DOHH2 (cell line): ENCODE measurements around the gene KRTAP5-3.
"Not testable (repeated sequence)": the region's sequence is repeated elsewhere in the genome, so short reads cannot be mapped to it uniquely, and the experiment has no call there.

Experiments used
- H3F3A ChIP-seq: fragments of 200-600 bp; sonication (generic), shearing (Covaris generic); 2 replicates; pipeline ENCODE4 v1.6.0; 2016; ENCODE audit warnings: antibody characterized with exemption, mild to moderate bottlenecking; ENCODE audit not compliant: control insufficient read depth, insufficient read depth
- H3K27ac ChIP-seq: fragments of 200-600 bp; sonication (generic); 2 replicates; pipeline ENCODE4 v1.5.1; 2014; ENCODE audit warnings: low read depth, mild to moderate bottlenecking, low read length, moderate library complexity
- H3K27me3 ChIP-seq: fragments of 200-600 bp; sonication (generic); 2 replicates; pipeline ENCODE4 v1.6.1; 2014; ENCODE audit warnings: mild to moderate bottlenecking, low read length, mixed read lengths; ENCODE audit not compliant: control insufficient read depth
- H3K36me3 ChIP-seq: fragments of 200-600 bp; sonication (generic); 2 replicates; pipeline ENCODE4 v1.6.1; 2014; ENCODE audit warnings: mild to moderate bottlenecking, low read length, moderate library complexity, mixed read lengths; ENCODE audit not compliant: control insufficient read depth
- H3K4me1 ChIP-seq: fragments of 200-600 bp; sonication (generic); 2 replicates; pipeline ENCODE4 v1.6.1; 2014; ENCODE audit warnings: mild to moderate bottlenecking, low read length, mixed read lengths; ENCODE audit not compliant: control insufficient read depth
- H3K4me2 ChIP-seq: fragments of 200-600 bp; sonication (generic); 2 replicates; pipeline ENCODE4 v1.6.0; 2014; ENCODE audit warnings: mild to moderate bottlenecking, low read length, moderate library complexity
- H3K4me3 ChIP-seq: fragments of 200-600 bp; sonication (generic); 2 replicates; pipeline ENCODE4 v1.5.1; 2014; ENCODE audit warnings: mild to moderate bottlenecking, low read length, mixed read lengths
- H3K79me2 ChIP-seq: fragments of 200-600 bp; sonication (generic); 2 replicates; pipeline ENCODE4 v1.6.1; 2014; ENCODE audit warnings: mild to moderate bottlenecking, low read length, mixed read lengths; ENCODE audit not compliant: control insufficient read depth
- H3K9me2 ChIP-seq: fragments of 200-600 bp; sonication (generic); replicated peaks from 2 replicates; pipeline ENCODE4 v1.6.1; 2014; ENCODE audit warnings: mild to moderate bottlenecking, low read length, mixed read lengths; ENCODE audit not compliant: control insufficient read depth
- H3K9me3 ChIP-seq: fragments of 200-600 bp; sonication (generic); 2 replicates; pipeline ENCODE4 v1.6.1; 2014; ENCODE audit warnings: antibody characterized with exemption, low read length, mixed read lengths; ENCODE audit not compliant: control insufficient read depth, insufficient read depth
- H4K20me1 ChIP-seq: fragments of 200-600 bp; sonication (generic); 2 replicates; pipeline ENCODE4 v1.6.0; 2014; ENCODE audit warnings: low read depth, mild to moderate bottlenecking, antibody characterized with exemption, low read length, moderate library complexity; ENCODE audit not compliant: control insufficient read depth, insufficient read depth
- EZH2phosphoT487 ChIP-seq: fragments of 200-600 bp; sonication (generic); IDR thresholded peaks from 2 replicates; pipeline ENCODE4 v1.6.1; 2017; ENCODE audit warnings: borderline replicate concordance, mild to moderate bottlenecking, antibody characterized with exemption, low read length, moderate library complexity, mixed read lengths
- TF ChIP-seq, protein P1 (sequence below): fragments of 200-600 bp; sonication (generic); IDR thresholded peaks from one replicate; pipeline ENCODE4 v1.5.1; 2014; ENCODE audit warnings: antibody characterized with exemption, mild to moderate bottlenecking, low read depth, low read length; ENCODE audit not compliant: poor library complexity, severe bottlenecking

Gene KRTAP5-3

DNA sequence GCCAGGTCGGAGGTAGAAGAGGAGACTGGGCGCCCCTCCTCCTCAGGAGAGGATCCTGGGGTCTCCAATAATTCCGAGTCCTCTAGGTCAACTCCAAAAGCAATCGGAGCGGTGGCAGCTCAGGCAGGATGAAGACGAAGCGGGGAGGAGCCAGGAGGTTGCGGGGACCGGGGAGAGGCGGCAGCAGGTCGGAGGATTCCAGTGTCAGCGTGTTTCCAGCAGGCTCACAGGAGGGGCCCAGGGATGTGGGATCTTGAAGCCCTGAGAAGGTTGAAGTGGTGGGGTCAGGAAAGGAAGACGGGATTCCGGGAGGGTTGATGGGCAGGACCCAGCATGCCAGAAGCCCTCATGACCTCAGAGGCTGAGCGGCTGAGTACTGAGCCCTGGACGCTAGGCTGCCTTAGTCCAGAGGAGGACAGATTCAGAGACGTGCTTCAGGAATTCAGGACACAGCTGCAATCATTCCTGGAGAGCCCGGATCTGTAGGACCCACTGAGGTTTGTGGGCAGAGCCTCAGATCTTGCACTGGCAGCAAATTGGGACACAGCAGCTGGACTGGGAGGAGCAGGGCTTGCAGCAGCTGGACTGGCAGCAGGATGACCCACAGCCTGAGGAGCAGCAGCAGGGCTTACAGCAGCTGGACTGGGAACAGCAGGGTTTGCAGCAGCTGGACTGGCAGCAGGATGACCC is 962 bp downstream of the KRTAP5-3 start:
- not testable (repeated sequence) for H3K4me3 ChIP-seq, H3K9me3 ChIP-seq, H3K27ac ChIP-seq, H3F3A ChIP-seq, H3K4me2 ChIP-seq, H3K27me3 ChIP-seq, H3K9me2 ChIP-seq, H3K79me2 ChIP-seq, H3K36me3 ChIP-seq, H4K20me1 ChIP-seq, H3K4me1 ChIP-seq

DNA sequence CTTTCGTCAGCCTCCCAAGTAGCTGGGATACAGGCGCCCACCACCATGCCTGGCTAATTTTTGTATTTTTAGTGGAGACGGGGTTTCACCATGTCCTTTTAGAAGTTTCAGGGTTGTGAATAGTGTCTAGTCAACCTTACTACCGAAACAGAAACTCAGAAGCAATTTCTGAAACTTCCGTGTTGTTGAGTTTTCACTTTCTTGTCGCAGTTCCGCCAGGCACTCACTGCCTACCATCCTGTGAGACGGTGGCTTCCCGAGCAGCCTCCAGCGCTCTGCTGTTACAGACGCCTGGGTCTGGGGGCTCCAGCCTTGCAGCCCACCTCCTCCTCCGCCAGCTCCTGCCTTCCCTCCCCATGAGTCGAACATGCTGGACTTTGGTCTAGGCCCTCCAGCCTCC is 2.3 kb downstream of the KRTAP5-3 start:
- H3K79me2 ChIP-seq, H3K27ac ChIP-seq, H3K9me2 ChIP-seq, H3K27me3 ChIP-seq, H3K4me2 ChIP-seq, H3K4me1 ChIP-seq, H3F3A ChIP-seq, H3K9me3 ChIP-seq, H3K4me3 ChIP-seq, H4K20me1 ChIP-seq, H3K36me3 ChIP-seq: not testable (repeated sequence)

DNA sequence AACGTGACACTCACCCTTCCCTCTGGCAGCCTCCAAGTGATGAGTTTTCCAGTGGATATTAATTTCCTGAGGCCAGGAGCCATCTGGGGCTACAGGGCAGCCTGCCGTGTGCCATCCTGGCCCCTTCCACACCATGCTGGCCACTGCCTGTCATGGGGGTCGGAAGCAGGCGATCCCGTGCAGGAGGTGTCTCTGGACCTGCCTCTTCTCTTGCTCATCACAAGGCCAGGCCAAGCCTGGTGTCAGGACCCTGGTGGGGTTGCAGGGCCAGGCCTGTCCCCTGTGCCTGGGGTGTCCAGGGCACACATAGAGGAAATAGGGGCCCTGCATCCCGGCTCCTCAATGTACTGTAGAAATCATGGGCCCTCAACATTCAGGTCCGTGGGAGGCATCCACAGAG is 3.6 kb downstream of the KRTAP5-3 start:
- Histone ChIP-seq H3K4me1 (no peaks in the 10 kb centered on the region), H3K27ac (no peak overlapping the region), H3F3A (no peaks in the 10 kb centered on the region), H3K27me3 (peaks cover 14% of the 10 kb centered on the region), H3K36me3 (no peaks in the 10 kb centered on the region), H3K79me2 (no peaks in the 10 kb centered on the region), H3K4me2 (no peak overlapping the region), H3K4me3 (no peak overlapping the region), H3K9me3 (no peaks in the 10 kb centered on the region), H4K20me1 (no peaks in the 10 kb centered on the region), H3K9me2 (no peaks in the 10 kb centered on the region)
- TF ChIP-seq, protein P1, sequence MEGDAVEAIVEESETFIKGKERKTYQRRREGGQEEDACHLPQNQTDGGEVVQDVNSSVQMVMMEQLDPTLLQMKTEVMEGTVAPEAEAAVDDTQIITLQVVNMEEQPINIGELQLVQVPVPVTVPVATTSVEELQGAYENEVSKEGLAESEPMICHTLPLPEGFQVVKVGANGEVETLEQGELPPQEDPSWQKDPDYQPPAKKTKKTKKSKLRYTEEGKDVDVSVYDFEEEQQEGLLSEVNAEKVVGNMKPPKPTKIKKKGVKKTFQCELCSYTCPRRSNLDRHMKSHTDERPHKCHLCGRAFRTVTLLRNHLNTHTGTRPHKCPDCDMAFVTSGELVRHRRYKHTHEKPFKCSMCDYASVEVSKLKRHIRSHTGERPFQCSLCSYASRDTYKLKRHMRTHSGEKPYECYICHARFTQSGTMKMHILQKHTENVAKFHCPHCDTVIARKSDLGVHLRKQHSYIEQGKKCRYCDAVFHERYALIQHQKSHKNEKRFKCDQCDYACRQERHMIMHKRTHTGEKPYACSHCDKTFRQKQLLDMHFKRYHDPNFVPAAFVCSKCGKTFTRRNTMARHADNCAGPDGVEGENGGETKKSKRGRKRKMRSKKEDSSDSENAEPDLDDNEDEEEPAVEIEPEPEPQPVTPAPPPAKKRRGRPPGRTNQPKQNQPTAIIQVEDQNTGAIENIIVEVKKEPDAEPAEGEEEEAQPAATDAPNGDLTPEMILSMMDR = no peak
- TF ChIP-seq EZH2phosphoT487 = no peak

DNA sequence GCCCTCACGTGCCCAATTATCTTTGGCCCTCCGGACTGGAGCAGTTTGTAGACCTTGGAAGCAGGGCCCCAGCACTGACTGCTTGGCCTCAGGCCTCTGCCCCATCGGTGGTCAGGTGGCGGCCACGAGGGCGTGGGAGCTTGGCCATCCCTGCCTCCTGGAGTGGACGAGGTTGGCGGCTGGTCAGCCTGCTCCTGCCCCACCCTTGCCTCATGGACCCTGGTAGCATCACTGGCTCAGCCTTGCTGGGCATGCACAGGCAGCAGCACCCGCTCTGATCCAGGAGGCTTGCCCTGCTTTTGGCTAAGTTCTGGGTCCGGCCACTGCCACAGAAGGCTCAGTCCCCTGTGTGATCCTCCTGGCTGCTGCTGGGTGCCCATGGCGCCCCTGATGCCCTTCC is 4.1 kb downstream of the KRTAP5-3 start:
- Histone ChIP-seq H3K36me3 (no peaks in the 10 kb centered on the region), H3K4me1 (no peaks in the 10 kb centered on the region), H3K27ac (no peak overlapping the region), H3K9me2 (no peaks in the 10 kb centered on the region), H3F3A (no peaks in the 10 kb centered on the region), H3K79me2 (no peaks in the 10 kb centered on the region), H3K4me3 (no peak overlapping the region), H3K4me2 (no peak overlapping the region), H3K27me3 (peaks cover 18% of the 10 kb centered on the region), H3K9me3 (no peaks in the 10 kb centered on the region), H4K20me1 (no peaks in the 10 kb centered on the region)
- TF ChIP-seq, protein P1 = no peak
- TF ChIP-seq EZH2phosphoT487 = no peak
